Measurements from ENCODE around the gene SEC11A. TPM values are rescaled to one million over a fixed set of nuclear protein-coding genes. Genes with fewer than 3 reads are reported as not detected.
"Not testable (repeated sequence)": the region's sequence is repeated elsewhere in the genome, so short reads cannot be mapped to it uniquely, and the experiment has no call there.

SEC11A gene
- total and polyA plus RNA-seq, 2 donors (not counting 1 experiment from before 2014, with no cell fraction given): 23.1 to 78.0 TPM

GRCh38 chr15:84752700-84753099 lies 36.8 kb upstream of the SEC11A start:
- H3K9me3 Mint-ChIP-seq (ENCODE audit: insufficient read depth): no peaks in the 10 kb centered on the region
- Histone ChIP-seq H3K9me3 (ENCODE audit: control extremely low read depth in 1 of 3, control insufficient read depth in 2 of 3, insufficient read depth in 1 of 3, low read length in 2 of 3) (no peaks in the 10 kb centered on the region), H3K4me3 (ENCODE audit: control extremely low read depth in 1 of 5, extremely low read depth in 1 of 5, insufficient read depth in 1 of 5, low read depth in 2 of 5, low read length in 4 of 5) (no peak overlapping the region), H3K27ac (ENCODE audit: low read length in 2 of 2) (peak overlapping the region in 1 of 2 donors; percentile 4), H3K9ac (ENCODE audit: low read length) (no peak overlapping the region), H3K79me2 (ENCODE audit: control insufficient read depth, insufficient read depth, low read length) (peaks cover 92% of the 10 kb centered on the region), H3K36me3 (replicated peaks in 1 of 2; ENCODE audit: control extremely low read depth in 1 of 2, control insufficient read depth in 1 of 2, extremely low read depth in 1 of 2, insufficient read depth in 2 of 2, low read length in 1 of 2) (peaks cover 0 to 5% of the 10 kb centered on the region in 2 experiments), H3K4me1 (ENCODE audit: control insufficient read depth in 2 of 2, insufficient read depth in 2 of 2, low read length in 2 of 2) (peaks cover 53 to 61% of the 10 kb centered on the region in 2 donors), H2AFZ (ENCODE audit: insufficient read depth, low read depth, low read length, poor library complexity, severe bottlenecking) (no peak overlapping the region), H4K20me1 (ENCODE audit: control insufficient read depth, insufficient read depth, low read length, poor library complexity, severe bottlenecking) (peaks cover 88% of the 10 kb centered on the region), H3K27me3 (replicated peaks in 1 of 4; ENCODE audit: control extremely low read depth in 1 of 4, control insufficient read depth in 3 of 4, insufficient read depth in 4 of 4, low read length in 3 of 4) (no peaks in the 10 kb centered on the region), H3K4me2 (replicated peaks; ENCODE audit: low read depth, low read length, poor library complexity, severe bottlenecking) (peak overlapping the region; percentile 1)
- intact Hi-C loops (cut with micrococcal nuclease): no loop called here
- ChIA-PET POLR2A (interaction anchor here (1.0 to 1.2 kb wide), 2 partner anchors 17 to 36 kb away, joined by 5 read pairs; partner anchors contain the start of gene SEC11A), CTCF (interaction anchor here (1.5 kb wide), 1 partner anchor 165 kb away, joined by 4 read pairs; no protein-coding TSS in a partner anchor)
- no peak for ATAC-seq (ENCODE audit: low read depth)
- TF ChIP-seq CTCF (IDR thresholded peaks at IDR 0.05): no peak
- TF ChIP-seq EZH2 (IDR thresholded peaks at IDR 0.05; ENCODE audit: borderline replicate concordance, insufficient read depth, low read depth, low read length, poor library complexity, severe bottlenecking): no peak
- no peaks in the 10 kb centered on the region for H3K27me3 Mint-ChIP-seq
- DNase-seq: no peak
- WGBS (ENCODE audit: insufficient coverage): 100% methylated on average over 2 of the region's 3 CpGs
- H3K27ac Mint-ChIP-seq: peak overlapping the region; percentile 29
- no peak overlapping the region for H3K4me3 Mint-ChIP-seq
- H3K4me1 Mint-ChIP-seq: peaks cover 66% of the 10 kb centered on the region

- CTCF ChIA-PET: interaction anchor here (1.5 kb wide), 1 partner anchor 164 kb away, joined by 4 read pairs; no protein-coding TSS in a partner anchor
- Histone ChIP-seq H3K79me2 (ENCODE audit: control insufficient read depth, insufficient read depth, low read length) (peaks cover 91% of the 10 kb centered on the region), H2AFZ (ENCODE audit: insufficient read depth, low read depth, low read length, poor library complexity, severe bottlenecking) (no peak overlapping the region), H3K27ac (ENCODE audit: low read length in 2 of 2) (peak overlapping the region in 1 of 2 donors; percentile 4), H4K20me1 (ENCODE audit: control insufficient read depth, insufficient read depth, low read length, poor library complexity, severe bottlenecking) (peaks cover 82% of the 10 kb centered on the region), H3K9me3 (ENCODE audit: control extremely low read depth in 1 of 3, control insufficient read depth in 2 of 3, insufficient read depth in 1 of 3, low read length in 2 of 3) (no peaks in the 10 kb centered on the region), H3K9ac (ENCODE audit: low read length) (no peak overlapping the region), H3K36me3 (replicated peaks in 1 of 2; ENCODE audit: control extremely low read depth in 1 of 2, control insufficient read depth in 1 of 2, extremely low read depth in 1 of 2, insufficient read depth in 2 of 2, low read length in 1 of 2) (peaks cover 0 to 5% of the 10 kb centered on the region in 2 experiments), H3K4me1 (ENCODE audit: control insufficient read depth in 2 of 2, insufficient read depth in 2 of 2, low read length in 2 of 2) (peaks cover 54 to 65% of the 10 kb centered on the region in 2 donors), H3K4me2 (replicated peaks; ENCODE audit: low read depth, low read length, poor library complexity, severe bottlenecking) (peak overlapping the region; percentile 1), H3K27me3 (replicated peaks in 1 of 4; ENCODE audit: control extremely low read depth in 1 of 4, control insufficient read depth in 3 of 4, insufficient read depth in 4 of 4, low read length in 3 of 4) (no peaks in the 10 kb centered on the region), H3K4me3 (ENCODE audit: control extremely low read depth in 1 of 5, extremely low read depth in 1 of 5, insufficient read depth in 1 of 5, low read depth in 2 of 5, low read length in 4 of 5) (no peak overlapping the region)
- H3K4me3 Mint-ChIP-seq: peak overlapping the region; percentile 18
- no peaks in the 10 kb centered on the region for H3K9me3 Mint-ChIP-seq (ENCODE audit: insufficient read depth)
- WGBS (ENCODE audit: insufficient coverage): 92% methylated on average over 1 of the region's 1 CpG
- H3K27me3 Mint-ChIP-seq: no peaks in the 10 kb centered on the region
- peaks cover 71% of the 10 kb centered on the region for H3K4me1 Mint-ChIP-seq
- DNase-seq (no peak), ATAC-seq (ENCODE audit: low read depth) (no peak)
- peak overlapping the region; percentile 29 for H3K27ac Mint-ChIP-seq
- intact Hi-C loops (cut with micrococcal nuclease): no loop called here
- POLR2A ChIA-PET: interaction anchor here (1.0 to 1.2 kb wide), 2 partner anchors 17 to 36 kb away, joined by 5 read pairs; partner anchors contain the start of gene SEC11A
- TF ChIP-seq CTCF (IDR thresholded peaks at IDR 0.05) (no peak), EZH2 (IDR thresholded peaks at IDR 0.05; ENCODE audit: borderline replicate concordance, insufficient read depth, low read depth, low read length, poor library complexity, severe bottlenecking) (no peak)
Observed at GRCh38 chr15:84752195-84752594, 36.3 kb upstream of the SEC11A start.

GRCh38 chr15:84751721-84752120 lies 35.8 kb upstream of the SEC11A start:
- H3K4me1 ChIP-seq (ENCODE audit: control insufficient read depth in 2 of 2, insufficient read depth in 2 of 2, low read length in 2 of 2): peaks cover 58 to 70% of the 10 kb centered on the region in 2 donors

More at GRCh38 chr15:84751721-84752120, 35.8 kb upstream of the SEC11A start:
- H3K4me2 ChIP-seq (replicated peaks; ENCODE audit: low read depth, low read length, poor library complexity, severe bottlenecking): peak overlapping the region; percentile 1
- peak overlapping the region in 1 of 2 donors; percentile 91 for H3K27ac ChIP-seq (ENCODE audit: low read length in 2 of 2)
- Mint-ChIP-seq H3K4me3 (peak overlapping the region; percentile 18), H3K4me1 (peaks cover 70% of the 10 kb centered on the region)
- CTCF ChIA-PET: interaction anchor here (0.6 to 1.5 kb wide), 2 partner anchors 31 to 164 kb away, joined by 3 to 4 read pairs; no protein-coding TSS in a partner anchor
- not testable (repeated sequence) for ATAC-seq (ENCODE audit: low read depth); H3K36me3 ChIP-seq (replicated peaks in 1 of 2; ENCODE audit: control extremely low read depth in 1 of 2, control insufficient read depth in 1 of 2, extremely low read depth in 1 of 2, insufficient read depth in 2 of 2, low read length in 1 of 2); H3K9me3 Mint-ChIP-seq (ENCODE audit: insufficient read depth); H3K9ac ChIP-seq (ENCODE audit: low read length); H3K27ac Mint-ChIP-seq; H3K4me3 ChIP-seq (ENCODE audit: control extremely low read depth in 1 of 5, extremely low read depth in 1 of 5, insufficient read depth in 1 of 5, low read depth in 2 of 5, low read length in 4 of 5); H3K9me3 ChIP-seq (ENCODE audit: control extremely low read depth in 1 of 3, control insufficient read depth in 2 of 3, insufficient read depth in 1 of 3, low read length in 2 of 3); H2AFZ ChIP-seq (ENCODE audit: insufficient read depth, low read depth, low read length, poor library complexity, severe bottlenecking); DNase-seq; H3K27me3 Mint-ChIP-seq; H3K27me3 ChIP-seq (replicated peaks in 1 of 4; ENCODE audit: control extremely low read depth in 1 of 4, control insufficient read depth in 3 of 4, insufficient read depth in 4 of 4, low read length in 3 of 4)
- POLR2A ChIA-PET: interaction anchor here (1.2 kb wide), 1 partner anchor 35 kb away, joined by 5 read pairs; the partner anchor contains the start of gene SEC11A
- peaks cover 91% of the 10 kb centered on the region for H3K79me2 ChIP-seq (ENCODE audit: control insufficient read depth, insufficient read depth, low read length)
- WGBS (ENCODE audit: insufficient coverage): 96% methylated on average over 3 of the region's 6 CpGs
- H4K20me1 ChIP-seq (ENCODE audit: control insufficient read depth, insufficient read depth, low read length, poor library complexity, severe bottlenecking): peaks cover 78% of the 10 kb centered on the region
- intact Hi-C loops (cut with micrococcal nuclease): loop anchor here (2.0 kb wide), 1 partner anchor 153 kb away; no protein-coding TSS in a partner anchor
